PFSK-1 (cell line): ENCODE results near the gene VPS37D.
A peak's percentile ranks its signal among the peaks of the same experiment; 100 is the strongest.

Experiments used
- FOXP2 ChIP-seq: optimal IDR thresholded peaks from 2 replicates; pipeline ENCODE3; 2011; ENCODE audit warnings: borderline replicate concordance, control low read depth, inconsistent platforms; ENCODE audit not compliant: insufficient read depth; ENCODE audit errors: extremely low read length, extremely low read depth
- POLR2AphosphoS5 ChIP-seq: IDR thresholded peaks from 2 replicates; pipeline ENCODE4 v1.6.1; 2012; ENCODE audit warnings: low read depth, mild to moderate bottlenecking, control low read depth, low read length, moderate library complexity
- SIN3A ChIP-seq: IDR thresholded peaks from 2 replicates; pipeline ENCODE4 v1.6.1; 2012; ENCODE audit warnings: mild to moderate bottlenecking, low read length, moderate library complexity, borderline replicate concordance; ENCODE audit not compliant: insufficient read depth
- TAF1 ChIP-seq: IDR thresholded peaks from 2 replicates; pipeline ENCODE4 v1.6.1; 2012; ENCODE audit warnings: low read length, control low read depth, borderline replicate concordance; ENCODE audit not compliant: insufficient read depth
- TF ChIP-seq, protein P1 (sequence below), 2 experiments: IDR thresholded peaks; 2 replicates each; pipeline versions ENCODE4 v1.6.1 to v1.8.0; 2011 to 2012; ENCODE audit warnings: low read depth in 2 of 2, low read length in 2 of 2, control low read depth in 1 of 2, inconsistent platforms in 1 of 2, mild to moderate bottlenecking in 1 of 2, moderate library complexity in 1 of 2; ENCODE audit not compliant: insufficient read depth in 1 of 2

Gene VPS37D

DNA sequence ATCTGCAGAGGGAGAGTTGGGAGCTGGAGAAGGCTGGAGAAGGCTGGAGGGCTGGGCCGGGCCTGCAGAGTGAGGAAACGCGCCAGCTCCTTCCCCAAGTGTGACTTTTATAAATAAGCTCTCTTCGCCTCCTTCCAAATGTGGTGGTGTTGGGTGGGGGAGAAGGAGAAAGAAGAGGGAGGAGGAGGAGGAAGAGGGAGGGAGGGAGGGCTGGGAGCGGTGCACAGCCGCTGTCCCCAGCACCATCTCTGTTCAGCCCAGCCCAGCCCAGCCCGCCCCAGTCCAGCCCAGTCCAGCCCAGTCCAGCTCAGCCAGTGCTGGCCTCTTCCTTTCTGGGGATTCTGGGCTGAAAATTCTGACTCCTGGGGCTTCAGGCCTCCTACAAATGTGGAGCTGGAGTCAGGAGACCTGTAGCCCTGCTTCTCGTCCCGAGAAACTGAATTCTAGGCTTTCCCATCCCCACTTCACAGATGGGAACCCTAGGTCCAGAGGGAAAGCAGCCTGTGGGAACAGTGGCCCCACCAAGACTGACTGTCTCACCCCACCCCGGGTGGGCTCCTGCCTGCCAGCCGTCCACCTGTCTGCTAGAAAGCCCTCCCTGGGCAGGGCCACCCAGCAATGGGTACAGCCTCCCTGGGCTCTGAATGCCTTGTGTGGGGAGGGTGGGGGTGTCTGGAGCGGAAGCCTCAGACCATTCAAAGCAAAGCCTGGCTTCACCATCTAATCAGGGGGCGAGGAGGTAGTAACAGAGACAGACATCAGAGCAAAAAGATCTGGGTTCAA is 49.6 kb downstream of the VPS37D start:
- TF ChIP-seq, protein P1, sequence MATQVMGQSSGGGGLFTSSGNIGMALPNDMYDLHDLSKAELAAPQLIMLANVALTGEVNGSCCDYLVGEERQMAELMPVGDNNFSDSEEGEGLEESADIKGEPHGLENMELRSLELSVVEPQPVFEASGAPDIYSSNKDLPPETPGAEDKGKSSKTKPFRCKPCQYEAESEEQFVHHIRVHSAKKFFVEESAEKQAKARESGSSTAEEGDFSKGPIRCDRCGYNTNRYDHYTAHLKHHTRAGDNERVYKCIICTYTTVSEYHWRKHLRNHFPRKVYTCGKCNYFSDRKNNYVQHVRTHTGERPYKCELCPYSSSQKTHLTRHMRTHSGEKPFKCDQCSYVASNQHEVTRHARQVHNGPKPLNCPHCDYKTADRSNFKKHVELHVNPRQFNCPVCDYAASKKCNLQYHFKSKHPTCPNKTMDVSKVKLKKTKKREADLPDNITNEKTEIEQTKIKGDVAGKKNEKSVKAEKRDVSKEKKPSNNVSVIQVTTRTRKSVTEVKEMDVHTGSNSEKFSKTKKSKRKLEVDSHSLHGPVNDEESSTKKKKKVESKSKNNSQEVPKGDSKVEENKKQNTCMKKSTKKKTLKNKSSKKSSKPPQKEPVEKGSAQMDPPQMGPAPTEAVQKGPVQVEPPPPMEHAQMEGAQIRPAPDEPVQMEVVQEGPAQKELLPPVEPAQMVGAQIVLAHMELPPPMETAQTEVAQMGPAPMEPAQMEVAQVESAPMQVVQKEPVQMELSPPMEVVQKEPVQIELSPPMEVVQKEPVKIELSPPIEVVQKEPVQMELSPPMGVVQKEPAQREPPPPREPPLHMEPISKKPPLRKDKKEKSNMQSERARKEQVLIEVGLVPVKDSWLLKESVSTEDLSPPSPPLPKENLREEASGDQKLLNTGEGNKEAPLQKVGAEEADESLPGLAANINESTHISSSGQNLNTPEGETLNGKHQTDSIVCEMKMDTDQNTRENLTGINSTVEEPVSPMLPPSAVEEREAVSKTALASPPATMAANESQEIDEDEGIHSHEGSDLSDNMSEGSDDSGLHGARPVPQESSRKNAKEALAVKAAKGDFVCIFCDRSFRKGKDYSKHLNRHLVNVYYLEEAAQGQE (IDR thresholded peaks at IDR 0.05; ENCODE audit: insufficient read depth in 1 of 2, low read depth in 2 of 2, low read length in 2 of 2): no peak; a peak in 1 of 4 replicates
- TF ChIP-seq TAF1: no peak
- no peak for TF ChIP-seq SIN3A

DNA sequence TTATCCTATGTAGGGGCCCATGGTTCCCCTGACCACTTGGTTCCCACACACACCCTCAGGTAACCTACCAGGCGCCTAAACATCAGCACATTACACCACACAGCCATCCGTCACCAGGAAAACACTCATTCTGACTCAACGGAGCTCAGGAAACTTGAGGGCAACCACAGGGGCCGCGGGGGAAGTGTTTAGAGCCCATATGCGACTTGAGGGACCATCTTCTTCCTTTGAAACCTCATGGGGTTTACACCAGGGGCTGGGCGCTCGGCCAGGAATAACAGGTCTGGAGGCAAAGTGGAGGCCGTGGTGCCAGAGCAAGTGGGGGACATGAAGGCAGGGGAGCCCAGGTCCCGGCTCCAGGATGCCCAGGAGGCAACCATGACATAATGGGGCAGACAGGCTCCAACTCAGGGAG is 50.4 kb downstream of the VPS37D start:
- TF ChIP-seq FOXP2: no peak

DNA sequence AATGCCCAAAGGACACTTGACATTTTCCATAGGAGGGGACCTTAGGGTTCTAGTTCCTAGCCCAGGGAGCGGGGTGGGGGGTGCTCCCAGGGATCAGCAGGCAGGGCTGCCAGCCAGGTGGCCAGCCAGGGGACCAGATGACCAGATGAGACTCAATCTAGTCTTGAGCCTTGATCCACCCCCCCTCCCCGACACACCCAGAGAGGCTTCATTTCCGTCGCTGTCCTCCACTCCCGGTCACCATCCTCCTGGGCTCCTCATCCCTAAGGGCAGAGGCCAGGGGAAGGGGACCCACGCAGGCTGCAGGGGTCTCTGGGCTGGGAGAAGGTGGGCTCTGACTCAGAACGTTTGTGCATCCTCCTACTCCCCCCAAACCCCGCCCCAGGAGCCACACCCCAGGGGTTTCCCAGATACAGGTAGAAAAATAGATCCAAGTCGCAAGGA is 50.8 kb downstream of the VPS37D start:
- TF ChIP-seq FOXP2 (no peak), TAF1 (no peak), POLR2AphosphoS5 (no peak), SIN3A (no peak)
- TF ChIP-seq, protein P1 (IDR thresholded peaks at IDR 0.05; ENCODE audit: insufficient read depth in 1 of 2, low read depth in 2 of 2, low read length in 2 of 2): no peak

DNA sequence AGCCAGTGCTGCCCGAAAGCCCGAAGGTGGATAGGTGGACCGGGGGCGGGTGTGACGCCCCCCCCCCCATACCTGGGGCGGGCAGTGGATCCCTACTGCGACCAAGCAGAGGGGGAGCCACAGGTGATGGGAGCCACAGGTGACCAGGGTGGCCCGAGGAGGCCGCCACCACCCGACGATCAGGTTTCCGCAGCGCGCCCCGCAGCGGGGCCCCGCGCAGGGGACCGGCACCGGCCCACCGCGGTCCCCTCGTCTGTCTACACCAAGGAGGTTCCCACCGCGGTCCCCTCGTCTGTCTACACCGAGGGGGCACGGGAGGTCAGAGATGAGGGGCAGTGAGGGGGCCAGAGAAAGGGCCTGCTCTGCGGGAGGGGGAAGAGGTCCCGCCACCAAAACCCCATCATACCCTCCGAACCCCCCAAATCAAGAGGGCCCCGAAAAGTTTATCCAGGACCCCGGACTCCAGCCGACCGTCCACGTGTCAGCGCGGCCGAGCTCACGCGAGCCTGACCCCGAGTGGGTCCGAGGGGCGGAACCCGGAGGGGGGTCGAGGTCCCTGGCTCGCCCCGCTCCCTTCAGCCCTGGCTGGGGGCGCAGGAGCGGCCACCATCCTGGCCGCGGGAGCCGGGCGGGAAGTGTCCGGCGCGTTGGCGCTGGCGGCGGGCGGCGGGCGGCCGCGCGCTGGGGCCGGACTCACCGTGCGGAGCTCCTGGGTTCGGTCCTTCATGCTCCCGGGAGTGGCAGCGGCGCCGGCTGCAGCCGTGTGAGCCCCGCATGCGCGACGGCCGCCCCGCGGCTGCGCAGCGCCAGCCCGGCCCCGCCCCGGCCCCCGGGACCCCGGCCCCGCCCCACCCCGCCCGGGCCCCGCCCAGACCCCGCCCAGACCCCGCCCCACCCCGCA is 51.5 kb downstream of the VPS37D start, which contains the start of gene STX1A:
STX1A (minus strand) TSS at position 765 of the 901 bp plus-strand sequence; CDS start at position 727, 38 bp downstream.
- TF ChIP-seq POLR2AphosphoS5 (no peak), FOXP2 (no peak), TAF1 (peak; percentile 52; the same call in 1 of the 2 replicates)

DNA sequence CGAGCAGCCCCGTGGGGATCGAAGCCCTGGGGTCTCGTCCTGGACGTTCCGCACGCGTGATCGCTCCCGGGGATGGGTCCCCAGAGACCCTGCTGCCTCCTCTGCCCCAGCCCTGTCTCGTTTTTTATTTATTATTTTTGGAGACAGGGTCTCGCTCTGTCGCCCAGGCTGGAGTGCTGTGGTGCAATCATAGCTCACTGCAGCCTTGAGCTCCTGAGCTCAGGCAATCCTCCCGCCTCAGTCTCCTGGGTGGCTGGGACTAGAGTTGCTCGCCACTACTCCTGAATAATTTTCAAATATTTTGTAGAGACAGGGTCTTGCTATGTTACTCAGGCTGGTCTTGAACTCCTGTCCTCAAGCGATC is 52.2 kb downstream of the VPS37D start:
- TF ChIP-seq TAF1: no peak
- TF ChIP-seq SIN3A: no peak
- TF ChIP-seq, protein P1 (IDR thresholded peaks at IDR 0.05; ENCODE audit: insufficient read depth in 1 of 2, low read depth in 2 of 2, low read length in 2 of 2): no peak
- TF ChIP-seq FOXP2: no peak
- no peak for TF ChIP-seq POLR2AphosphoS5
